RKO (cell line): ENCODE results near the gene LIG3.
"Not testable (repeated sequence)": the region's sequence is repeated elsewhere in the genome, so short reads cannot be mapped to it uniquely, and the experiment has no call there.

Source experiments
- DNase-seq: peaks from one replicate; pipeline ENCODE4 v3.0.0-alpha.2; 2016; ENCODE audit warnings: low spot score

LIG3 gene

DNA sequence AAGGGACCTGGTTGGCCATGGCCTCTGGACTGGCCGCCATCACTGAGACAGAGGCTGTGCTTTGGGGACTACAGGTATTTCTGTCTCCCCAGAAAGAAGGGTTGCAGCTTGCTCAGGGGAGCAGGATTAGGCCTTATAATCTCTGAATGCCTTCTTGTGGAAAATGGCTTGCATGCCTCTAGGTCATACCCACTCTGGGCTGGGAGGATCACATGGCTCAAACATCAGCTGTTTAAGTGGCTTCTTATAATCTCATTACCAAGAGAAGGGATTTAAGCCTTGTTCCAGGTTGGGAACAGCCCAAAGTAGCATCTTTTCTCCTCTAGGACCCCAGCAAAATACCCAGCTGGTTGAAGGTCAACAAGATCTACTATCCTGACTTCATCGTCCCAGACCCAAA, 19.1 kb downstream of the LIG3 start:
- DNase-seq: no peak

DNA sequence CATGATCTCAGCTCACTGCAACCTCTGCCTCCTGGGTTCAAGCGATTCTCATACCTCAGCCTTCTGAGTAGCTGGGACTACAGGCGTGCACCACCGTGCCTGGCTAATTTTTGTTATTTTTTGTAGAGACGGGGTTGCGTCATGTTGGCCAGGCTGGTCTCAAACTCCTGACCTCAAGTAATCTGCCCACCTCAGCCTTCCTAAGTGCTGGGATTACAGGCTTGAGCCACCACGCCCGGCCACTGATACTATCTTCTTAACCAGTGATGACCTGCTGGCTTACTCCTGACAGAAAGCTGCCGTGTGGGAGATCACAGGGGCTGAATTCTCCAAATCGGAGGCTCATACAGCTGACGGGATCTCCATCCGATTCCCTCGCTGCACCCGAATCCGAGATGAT, 20.7 kb downstream of the LIG3 start:
- DNase-seq: not testable (repeated sequence)

GRCh38 chr17:35001549-35001948, 21.2 kb downstream of the LIG3 start:
- DNase-seq: no peak

GRCh38 chr17:35002876-35003551, 22.7 kb downstream of the LIG3 start:
- no peak for DNase-seq

DNA sequence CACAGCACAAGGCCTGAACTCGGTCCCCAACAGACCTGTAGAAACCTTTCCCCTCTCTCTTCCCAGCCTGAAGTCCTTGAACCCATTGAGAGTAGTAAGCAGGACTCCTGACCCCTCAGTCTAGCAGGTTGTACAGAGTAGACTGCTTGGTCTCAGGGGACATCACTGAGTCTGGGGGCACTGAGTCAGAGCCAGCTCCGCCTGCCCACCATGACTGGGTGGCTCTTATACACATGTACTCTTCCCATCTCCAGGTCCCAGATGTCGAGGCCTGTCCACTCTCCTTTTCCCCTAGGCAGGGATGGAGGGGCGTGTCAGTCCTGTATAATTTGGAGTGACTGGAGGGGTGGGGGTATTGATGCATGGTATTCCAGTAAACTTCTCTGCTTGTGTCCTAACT, 23.5 kb downstream of the LIG3 start:
- DNase-seq: no peak

DNA sequence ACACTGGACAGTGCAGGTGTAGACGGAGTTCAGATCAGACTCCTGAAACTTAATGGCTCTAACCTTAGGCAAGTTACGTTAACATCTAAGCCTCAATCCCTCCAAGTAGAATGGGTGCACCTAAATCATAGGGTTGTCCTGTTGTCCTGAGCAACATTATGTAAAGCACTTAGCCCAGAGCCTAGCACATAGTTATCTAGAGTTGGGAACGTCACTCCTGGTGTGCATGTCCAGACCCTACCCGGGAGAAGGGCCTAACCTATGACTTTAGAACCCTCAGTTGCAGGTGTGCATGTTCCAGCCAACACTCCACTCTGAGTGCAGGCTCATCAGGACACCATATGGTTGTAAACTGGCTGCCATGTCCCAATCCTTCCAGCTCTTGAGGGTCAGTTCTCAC, 26.0 kb downstream of the LIG3 start:
- no peak for DNase-seq

DNA sequence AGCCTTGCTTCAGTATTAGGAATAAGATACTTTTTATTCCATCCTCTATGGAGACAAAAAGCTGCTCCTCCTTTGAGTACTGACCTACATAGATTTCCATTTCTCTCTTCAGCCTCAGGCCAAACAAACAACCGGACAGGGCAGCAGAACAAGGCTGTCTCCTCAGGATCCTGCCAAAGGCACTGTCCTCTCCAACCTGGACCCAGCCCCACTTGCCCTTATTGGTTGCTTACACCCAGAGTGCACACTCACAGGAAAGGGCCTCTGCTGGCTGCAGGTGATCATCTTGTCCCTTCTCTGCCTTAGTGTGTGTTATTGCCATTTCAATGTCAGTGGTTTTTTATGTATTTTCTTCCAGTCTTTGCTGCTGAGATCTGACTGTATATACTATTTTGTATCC, 26.6 kb downstream of the LIG3 start:
- no peak for DNase-seq

DNA sequence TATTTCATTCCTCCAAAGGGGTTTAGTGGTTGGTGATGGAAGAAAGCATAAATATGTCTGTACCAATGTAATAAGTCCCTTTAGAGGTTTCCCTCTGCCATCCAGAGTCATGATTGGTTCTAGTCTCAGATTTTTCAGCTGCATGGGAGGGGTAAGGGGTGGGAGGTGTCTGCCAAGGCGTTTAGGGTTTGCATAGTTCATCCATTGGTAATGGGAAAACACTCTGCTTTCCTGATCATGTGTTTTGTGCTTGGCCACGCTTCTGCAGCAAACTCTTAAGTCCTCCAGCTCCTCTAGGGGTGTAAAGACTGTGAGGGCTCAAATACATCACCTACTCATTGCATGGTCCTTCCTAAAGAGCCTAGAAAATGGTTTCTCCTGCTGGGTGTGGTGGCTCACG, 29.8 kb downstream of the LIG3 start:
- DNase-seq: no peak

DNA sequence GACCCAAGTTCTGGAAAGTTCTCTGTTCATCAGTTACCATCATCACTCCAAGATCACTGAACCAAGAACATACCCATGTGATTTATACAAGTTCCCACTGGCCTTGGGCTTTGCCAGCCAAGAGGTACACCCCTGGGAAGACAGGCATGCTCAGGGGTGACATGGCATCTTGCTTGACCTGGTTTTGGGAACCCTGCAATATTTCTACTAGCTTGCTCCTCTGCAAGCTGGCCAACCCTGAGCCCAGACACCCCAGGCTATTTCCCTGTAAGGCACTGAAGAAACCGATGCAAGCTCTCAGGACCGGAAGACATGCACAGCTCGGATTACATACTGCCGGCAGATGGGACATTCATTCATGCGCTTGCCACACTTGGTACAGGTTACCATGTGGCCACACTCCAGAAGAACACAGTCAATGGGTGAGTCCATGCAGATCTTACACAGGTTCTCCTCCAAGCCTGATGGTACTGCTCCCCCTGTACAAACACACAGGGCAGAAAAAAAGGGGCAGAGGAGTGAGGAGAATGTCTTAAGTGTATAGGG, 31.4 kb downstream of the LIG3 start:
- DNase-seq: no peak

DNA sequence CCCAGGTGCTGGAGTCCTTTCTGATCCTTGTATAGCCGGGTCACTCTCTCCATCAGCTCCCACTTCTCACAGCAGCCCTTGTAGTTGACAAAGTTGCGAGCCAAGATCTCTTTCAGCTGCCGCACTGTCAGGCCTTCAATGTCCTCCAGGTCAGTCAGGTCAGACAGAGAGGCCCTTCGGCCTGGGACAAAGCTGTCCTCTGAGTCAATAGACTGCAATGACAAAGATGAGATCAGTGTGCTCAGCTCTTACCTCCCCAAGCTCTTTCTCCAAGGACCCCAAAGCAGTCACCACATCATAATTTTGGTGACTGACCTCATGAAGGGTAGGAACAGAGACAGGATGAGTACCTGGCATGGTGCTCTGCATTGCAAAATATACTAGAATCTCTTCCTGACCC, 36.1 kb downstream of the LIG3 start:
- DNase-seq: no peak

- DNase-seq: no peak
Observed at GRCh38 chr17:35017021-35017420, 36.7 kb downstream of the LIG3 start.

GRCh38 chr17:35018814-35019213, 38.5 kb downstream of the LIG3 start:
- DNase-seq: no peak

GRCh38 chr17:35019386-35020179, 39.3 kb downstream of the LIG3 start:
- no peak for DNase-seq

GRCh38 chr17:35021520-35022380, 41.4 kb downstream of the LIG3 start:
- DNase-seq: no peak

GRCh38 chr17:35022536-35023063, 42.3 kb downstream of the LIG3 start:
- peak; percentile 92 for DNase-seq

- no peak for DNase-seq
Observed at GRCh38 chr17:35023538-35023937, 43.2 kb downstream of the LIG3 start.

DNA sequence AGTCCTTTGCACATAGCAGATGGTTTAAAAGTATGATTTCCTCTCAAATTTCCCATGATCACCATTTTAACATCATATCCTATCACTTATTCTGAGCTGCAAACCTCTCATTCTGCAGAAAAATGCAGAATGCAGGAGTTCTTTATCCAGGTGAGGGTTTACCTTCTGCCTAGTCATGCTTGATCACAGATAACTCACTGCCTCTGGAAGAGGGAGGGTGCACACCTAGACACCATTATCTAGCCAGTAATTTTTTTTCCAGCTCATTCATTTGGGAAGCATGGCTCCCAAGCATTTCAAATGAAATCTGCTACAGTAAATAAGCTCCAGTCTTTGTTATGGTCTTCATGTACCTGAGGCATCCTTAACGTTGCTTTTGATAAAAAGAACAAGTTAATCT, 45.2 kb downstream of the LIG3 start:
- no peak for DNase-seq

- DNase-seq: not testable (repeated sequence)
Observed at GRCh38 chr17:35028097-35028496, 47.8 kb downstream of the LIG3 start.

GRCh38 chr17:35028531-35029262, 48.4 kb downstream of the LIG3 start:
- no peak for DNase-seq

DNA sequence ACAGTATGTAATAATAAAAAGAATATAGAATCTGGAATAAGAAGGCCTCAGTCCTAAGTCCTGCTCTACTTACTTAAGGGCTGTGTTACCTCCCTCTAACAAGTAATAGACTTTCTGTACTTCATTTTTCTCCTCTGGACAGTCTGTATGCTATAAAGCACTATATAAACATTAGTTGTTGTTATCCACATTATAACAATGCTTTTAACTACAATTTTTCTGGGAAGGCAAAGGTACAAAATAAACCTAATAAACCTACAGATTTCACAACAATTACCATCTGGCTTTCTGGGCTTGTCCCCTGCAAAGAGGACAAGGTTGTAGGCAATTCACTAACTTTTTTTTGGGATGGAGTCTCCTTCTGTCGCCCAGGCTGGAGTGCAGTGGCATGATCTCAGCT, 50.5 kb downstream of the LIG3 start:
- no peak for DNase-seq

DNA sequence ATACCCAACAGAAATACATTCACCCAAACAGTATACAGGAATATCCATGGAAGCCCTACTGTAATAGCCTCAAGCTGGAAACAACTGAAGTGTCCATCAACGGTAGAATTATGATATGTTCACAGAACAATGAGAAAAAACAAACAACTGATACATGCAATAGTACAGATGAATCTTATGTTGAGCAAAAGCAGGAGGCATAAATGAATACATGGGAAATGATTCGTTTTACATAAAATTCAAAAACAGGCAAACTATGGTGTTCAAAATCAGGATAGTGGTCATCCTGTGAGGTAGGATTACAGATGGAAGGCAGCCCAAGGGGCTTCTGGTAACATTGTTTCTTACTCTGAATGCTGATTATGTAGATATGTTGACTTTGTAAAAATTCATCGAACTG, 58.1 kb downstream of the LIG3 start:
- DNase-seq: no peak

DNA sequence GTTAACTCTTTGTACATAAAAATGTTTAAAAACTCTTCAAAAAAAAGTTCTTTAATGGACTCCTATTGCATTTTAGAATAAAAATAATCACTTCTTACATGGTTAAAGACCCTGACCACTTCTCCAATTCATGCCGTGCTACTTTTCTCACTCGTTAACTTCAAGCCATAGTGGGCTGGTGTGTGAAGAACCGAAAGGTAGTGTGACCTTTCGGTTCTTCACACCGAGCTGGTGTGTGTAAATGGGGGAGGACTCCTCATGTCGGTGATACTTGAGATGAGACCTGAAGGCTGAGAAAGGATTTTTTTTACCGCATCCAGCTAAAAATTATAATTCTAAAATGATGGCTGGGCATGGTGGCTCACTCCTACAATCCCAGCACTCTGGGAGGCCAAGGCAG, 61.1 kb downstream of the LIG3 start:
- DNase-seq: no peak
